Peyer's patch (tissue), 4 donors: ENCODE measurements around the gene RADX.
"Not testable (repeated sequence)": the region's sequence is repeated elsewhere in the genome, so short reads cannot be mapped to it uniquely, and the experiment has no call there.

Source experiments
- POLR2A ChIP-seq, 2 donors: fragments of 450-650 bp; IDR thresholded peaks; one replicate each; pipeline ENCODE4 v1.5.1; 2017; ENCODE audit warnings: antibody characterized with exemption in 2 of 2, mild to moderate bottlenecking in 2 of 2, moderate library complexity in 2 of 2
- TF ChIP-seq, protein P1 (sequence below), 6 experiments: fragments of 450-650 bp in 4 of 6; fragments of 200-600 bp in 2 of 6; sonication (generic) in 1 of 6; IDR thresholded peaks; one replicate each; pipeline ENCODE4 v1.5.1; 2017 to 2019; ENCODE audit warnings: antibody characterized with exemption in 6 of 6, mild to moderate bottlenecking in 3 of 6, moderate library complexity in 1 of 6

DNA sequence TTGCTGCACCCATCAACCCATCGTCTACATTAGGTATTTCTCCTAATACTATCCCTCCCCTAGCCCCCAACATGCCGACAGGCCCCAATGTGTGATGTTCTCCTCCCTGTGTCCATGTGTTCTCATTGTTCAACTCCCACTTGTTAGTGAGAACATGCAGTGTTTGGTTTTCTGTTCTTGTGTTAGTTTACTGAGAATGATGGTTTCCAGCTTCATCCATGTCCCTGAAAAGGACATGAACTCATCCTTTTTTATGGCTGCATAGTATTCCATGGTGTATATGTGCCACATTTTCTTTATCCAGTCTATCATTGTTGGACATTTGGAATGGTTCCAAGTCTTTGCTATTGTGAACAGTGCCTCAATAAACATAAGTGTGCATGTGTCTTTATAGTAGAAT, 41.8 kb downstream of the RADX start:
- TF ChIP-seq, protein P1, sequence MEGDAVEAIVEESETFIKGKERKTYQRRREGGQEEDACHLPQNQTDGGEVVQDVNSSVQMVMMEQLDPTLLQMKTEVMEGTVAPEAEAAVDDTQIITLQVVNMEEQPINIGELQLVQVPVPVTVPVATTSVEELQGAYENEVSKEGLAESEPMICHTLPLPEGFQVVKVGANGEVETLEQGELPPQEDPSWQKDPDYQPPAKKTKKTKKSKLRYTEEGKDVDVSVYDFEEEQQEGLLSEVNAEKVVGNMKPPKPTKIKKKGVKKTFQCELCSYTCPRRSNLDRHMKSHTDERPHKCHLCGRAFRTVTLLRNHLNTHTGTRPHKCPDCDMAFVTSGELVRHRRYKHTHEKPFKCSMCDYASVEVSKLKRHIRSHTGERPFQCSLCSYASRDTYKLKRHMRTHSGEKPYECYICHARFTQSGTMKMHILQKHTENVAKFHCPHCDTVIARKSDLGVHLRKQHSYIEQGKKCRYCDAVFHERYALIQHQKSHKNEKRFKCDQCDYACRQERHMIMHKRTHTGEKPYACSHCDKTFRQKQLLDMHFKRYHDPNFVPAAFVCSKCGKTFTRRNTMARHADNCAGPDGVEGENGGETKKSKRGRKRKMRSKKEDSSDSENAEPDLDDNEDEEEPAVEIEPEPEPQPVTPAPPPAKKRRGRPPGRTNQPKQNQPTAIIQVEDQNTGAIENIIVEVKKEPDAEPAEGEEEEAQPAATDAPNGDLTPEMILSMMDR (IDR thresholded peaks at IDR 0.05) = not testable (repeated sequence)
- TF ChIP-seq POLR2A (IDR thresholded peaks at IDR 0.05) = not testable (repeated sequence)
